Naive thymus-derived CD4-positive, alpha-beta T cell (primary cell): Measurements from ENCODE around the gene GPLD1. TPM values are rescaled to one million over a fixed set of nuclear protein-coding genes. Genes with fewer than 3 reads are reported as not detected.

Experiments
- ATAC-seq: fragments of 150-1000 bp; cut with Tn5 transposase; 2 replicates; pipeline ENCODE4 v1.10.0; 2021; ENCODE audit warnings: mild to moderate bottlenecking, moderate library complexity
- CTCF ChIA-PET: fragments of 350-600 bp; sonication (Branson Sonifier 250); formaldehyde crosslinking; loops from one replicate; lab custom pipeline; 2021; ENCODE audit warnings: antibody characterized with exemption; lab: Charles Lee
- POLR2A ChIA-PET: fragments of 350-600 bp; sonication (Branson Sonifier 250); formaldehyde crosslinking; loops from one replicate; lab custom pipeline; 2021; ENCODE audit warnings: antibody characterized with exemption, inconsistent platforms; lab: Charles Lee
- DNase-seq, 9 donors: peaks; one replicate each; pipeline versions ENCODE4 v3.0.0 to v3.0.0-alpha.2; 2020 to 2022; ENCODE audit warnings: mixed read lengths in 1 of 9
- H3K27ac ChIP-seq: one replicate; pipeline ENCODE4 v1.7.0; 2013; ENCODE audit warnings: mild to moderate bottlenecking, low read depth, low read length, moderate library complexity
- H3K27me3 ChIP-seq, 2 donors: one replicate each; pipeline ENCODE4 v1.7.0; 2013; ENCODE audit warnings: low read length in 2 of 2, mild to moderate bottlenecking in 2 of 2, moderate library complexity in 2 of 2; ENCODE audit not compliant: control insufficient read depth in 2 of 2, insufficient read depth in 2 of 2
- H3K36me3 ChIP-seq, 3 experiments: 1 replicate in 2 of 3; 2 replicates in 1 of 3; pipeline ENCODE4 v1.7.0; 2013; ENCODE audit warnings: low read length in 3 of 3, mild to moderate bottlenecking in 3 of 3, moderate library complexity in 1 of 3; ENCODE audit not compliant: insufficient read depth in 3 of 3, control insufficient read depth in 2 of 3
- H3K4me1 ChIP-seq, 2 donors: one replicate each; pipeline ENCODE4 v1.7.0; 2013; ENCODE audit warnings: low read length in 2 of 2, mild to moderate bottlenecking in 2 of 2, moderate library complexity in 1 of 2; ENCODE audit not compliant: control insufficient read depth in 2 of 2, insufficient read depth in 2 of 2
- H3K4me3 ChIP-seq: 2 replicates; pipeline ENCODE4 v1.7.0; 2013; ENCODE audit warnings: mild to moderate bottlenecking, low read length
- H3K9me3 ChIP-seq, 3 experiments: 1 replicate in 2 of 3; 2 replicates in 1 of 3; pipeline ENCODE4 v1.7.0; 2013; ENCODE audit warnings: low read length in 3 of 3; ENCODE audit not compliant: control insufficient read depth in 2 of 3
- H3K27ac Mint-ChIP-seq, 9 donors: one replicate each; pipeline ENCODE4 v1.8.0; 2020 to 2022; ENCODE audit warnings: mixed read lengths in 9 of 9, mild to moderate bottlenecking in 8 of 9, moderate library complexity in 5 of 9, inconsistent platforms in 2 of 9
- H3K27me3 Mint-ChIP-seq, 5 donors: one replicate each; pipeline ENCODE4 v1.8.0; 2021 to 2022; ENCODE audit warnings: mixed read lengths in 5 of 5, mild to moderate bottlenecking in 1 of 5
- H3K36me3 Mint-ChIP-seq, 5 donors: one replicate each; pipeline ENCODE4 v1.8.0; 2020 to 2022; ENCODE audit warnings: mixed read lengths in 5 of 5, mild to moderate bottlenecking in 3 of 5, inconsistent platforms in 1 of 5
- H3K4me1 Mint-ChIP-seq, 7 donors: one replicate each; pipeline ENCODE4 v1.8.0; 2020 to 2022; ENCODE audit warnings: mixed read lengths in 7 of 7, mild to moderate bottlenecking in 3 of 7, inconsistent platforms in 1 of 7
- H3K4me3 Mint-ChIP-seq, 10 donors: one replicate each; pipeline ENCODE4 v1.8.0; 2020 to 2022; ENCODE audit warnings: mild to moderate bottlenecking in 10 of 10, mixed read lengths in 10 of 10, moderate library complexity in 6 of 10, inconsistent platforms in 2 of 10
- H3K9me3 Mint-ChIP-seq, 11 donors: one replicate each; pipeline ENCODE4 v1.8.0; 2020 to 2022; ENCODE audit warnings: mixed read lengths in 11 of 11, mild to moderate bottlenecking in 4 of 11, inconsistent platforms in 1 of 11, moderate library complexity in 1 of 11
- intact Hi-C, 2 donors: fragments of 100-400 bp; cut with micrococcal nuclease; formaldehyde crosslinking; loops; one replicate each; pipeline ENCODE4 v1.15.1; 2023
- polyA plus RNA-seq, 2 donors: library from polyadenylated mRNA; unstranded; fragments of 300-500 nt; fragmentation: Illumina TruSeq; gene quantifications; one replicate each; pipeline ENCODE4 v1.2.3, GENCODE V29; 2021
- total RNA-seq, 6 experiments: library from RNA in 5 of 6; stranded (reverse) in 5 of 6; gene quantifications; 1 replicate in 5 of 6; 2 replicates in 1 of 6; pipeline ENCODE4 v1.2.3 and lab custom pipeline; 2021 to 2026

The GPLD1 gene
- total and polyA plus RNA-seq, 7 experiments from 2014 or later = 0.44 to 1.7 (median 0.94) TPM

- peaks cover 0 to 3% of the 10 kb centered on the region in 2 donors for H3K4me1 ChIP-seq
- H3K4me3 Mint-ChIP-seq = no peak overlapping the region
- ATAC-seq (no peak), DNase-seq (no peak)
- H3K9me3 Mint-ChIP-seq = no peaks in the 10 kb centered on the region
- H3K4me1 Mint-ChIP-seq = peaks cover 6 to 27% (median 20%) of the 10 kb centered on the region in 7 donors
- H3K27ac ChIP-seq = no peak overlapping the region
- H3K9me3 ChIP-seq = no peaks in the 10 kb centered on the region
- H3K36me3 ChIP-seq = peaks cover 6 to 53% (median 15%) of the 10 kb centered on the region in 3 experiments
- peak overlapping the region in 2 of 9 donors; percentile 25 to 33 for H3K27ac Mint-ChIP-seq
- H3K27me3 ChIP-seq = no peaks in the 10 kb centered on the region
- CTCF ChIA-PET = interaction anchor here (1.1 kb wide), 1 partner anchor 126 kb away, joined by 3 read pairs; no protein-coding TSS in a partner anchor
- peaks cover 5 to 30% (median 13%) of the 10 kb centered on the region in 5 donors for H3K36me3 Mint-ChIP-seq
- intact Hi-C loops = no loop called here
- POLR2A ChIA-PET = no interaction called here
- H3K27me3 Mint-ChIP-seq = no peaks in the 10 kb centered on the region
- H3K4me3 ChIP-seq = no peak overlapping the region
Observed at GRCh38 chr6:24408719-24409410, 80.5 kb downstream of the GPLD1 start.

GRCh38 chr6:24405262-24405661, 84.1 kb downstream of the GPLD1 start:
- Mint-ChIP-seq H3K27ac (peak overlapping the region in 1 of 9 donors; percentile 32), H3K4me1 (peaks cover 10 to 38% (median 32%) of the 10 kb centered on the region in 7 donors), H3K36me3 (peaks cover 0 to 7% (median 5%) of the 10 kb centered on the region in 5 donors), H3K27me3 (peaks cover 0 to 8% (median 5%) of the 10 kb centered on the region in 5 donors), H3K9me3 (no peaks in the 10 kb centered on the region), H3K4me3 (peak overlapping the region in 1 of 10 donors; percentile 61)
- H3K4me1 ChIP-seq = peaks cover 4 to 9% of the 10 kb centered on the region in 2 donors
- ChIA-PET POLR2A (no interaction called here), CTCF (no interaction called here)
- intact Hi-C loops = no loop called here
- no peaks in the 10 kb centered on the region for H3K27me3 ChIP-seq
- peaks cover 0 to 36% (median 6%) of the 10 kb centered on the region in 3 experiments for H3K36me3 ChIP-seq
- H3K27ac ChIP-seq = no peak overlapping the region
- no peaks in the 10 kb centered on the region for H3K9me3 ChIP-seq
- no peak for DNase-seq
- no peak overlapping the region for H3K4me3 ChIP-seq
- no peak for ATAC-seq

- Histone ChIP-seq H3K4me3 (peak overlapping the region; percentile 97), H3K4me1 (peaks cover 4 to 9% of the 10 kb centered on the region in 2 donors), H3K36me3 (peaks cover 0 to 20% (median 0%) of the 10 kb centered on the region in 3 experiments), H3K9me3 (no peaks in the 10 kb centered on the region), H3K27ac (peak overlapping the region; percentile 64), H3K27me3 (no peaks in the 10 kb centered on the region)
- intact Hi-C loops = loop anchor here (2.0 to 5.0 kb wide), 3 partner anchors 45 to 734 kb away; partner anchors contain the start of gene DCDC2 (in 2 of the 2)
- Mint-ChIP-seq H3K9me3 (no peaks in the 10 kb centered on the region), H3K27me3 (peaks cover 12 to 21% (median 18%) of the 10 kb centered on the region in 5 donors), H3K27ac (peak overlapping the region; percentile 58 to 96 (median 90)), H3K4me1 (peaks cover 10 to 36% (median 30%) of the 10 kb centered on the region in 7 donors), H3K4me3 (peak overlapping the region; percentile 92 to 99 (median 96)), H3K36me3 (peaks cover 0 to 9% (median 5%) of the 10 kb centered on the region in 5 donors)
- POLR2A ChIA-PET = no interaction called here
- ATAC-seq (no peak), DNase-seq (no peak)
- CTCF ChIA-PET = no interaction called here
Observed at GRCh38 chr6:24403501-24403824, 85.9 kb downstream of the GPLD1 start.

- Histone ChIP-seq H3K36me3 (peaks cover 0 to 17% (median 0%) of the 10 kb centered on the region in 3 experiments), H3K27me3 (no peaks in the 10 kb centered on the region), H3K9me3 (no peaks in the 10 kb centered on the region), H3K27ac (peak within 1 kb of the TSS; percentile 64), H3K4me3 (peak within 1 kb of the TSS; percentile 97), H3K4me1 (peaks cover 4 to 9% of the 10 kb centered on the region in 2 donors)
- intact Hi-C loops = loop anchor here (2.0 to 5.0 kb wide), 3 partner anchors 44 to 734 kb away; partner anchors contain the start of gene DCDC2 (in 2 of the 2)
- peak; percentile 65 to 81 (median 78) for DNase-seq
- CTCF ChIA-PET = interaction anchor here (0.6 kb wide), 1 partner anchor 65 kb away, joined by 3 read pairs; no protein-coding TSS in a partner anchor
- no peaks in the 10 kb centered on the region for H3K9me3 Mint-ChIP-seq
- peaks cover 17 to 25% (median 23%) of the 10 kb centered on the region in 5 donors for H3K27me3 Mint-ChIP-seq
- ATAC-seq = peak; percentile 96
- peak within 1 kb of the TSS; percentile 58 to 96 (median 90) for H3K27ac Mint-ChIP-seq
- peak within 1 kb of the TSS; percentile 92 to 99 (median 96) for H3K4me3 Mint-ChIP-seq
- peaks cover 10 to 35% (median 30%) of the 10 kb centered on the region in 7 donors for H3K4me1 Mint-ChIP-seq
- H3K36me3 Mint-ChIP-seq = peaks cover 0 to 9% (median 5%) of the 10 kb centered on the region in 5 donors
- POLR2A ChIA-PET = interaction anchor here (0.9 kb wide), 1 partner anchor 11 kb away, joined by 3 read pairs; no protein-coding TSS in a partner anchor
Observed at GRCh38 chr6:24402697-24403500, 86.5 kb downstream of the GPLD1 start, which contains the start of gene MRS2. Gene MRS2 (plus strand): TSS chr6:24402936. CDS start chr6:24403047, 111 bp downstream.

- ChIA-PET CTCF (no interaction called here), POLR2A (interaction anchor here (0.7 kb wide), 1 partner anchor 689 kb away, joined by 3 read pairs; no protein-coding TSS in a partner anchor)
- Histone ChIP-seq H3K4me3 (no peak overlapping the region), H3K27me3 (no peaks in the 10 kb centered on the region), H3K9me3 (peaks cover 0 to 6% (median 0%) of the 10 kb centered on the region in 3 experiments), H3K36me3 (peaks cover 0 to 10% (median 0%) of the 10 kb centered on the region in 3 experiments), H3K4me1 (peaks cover 4 to 9% of the 10 kb centered on the region in 2 donors), H3K27ac (no peak overlapping the region)
- Mint-ChIP-seq H3K4me1 (peaks cover 10 to 34% (median 30%) of the 10 kb centered on the region in 7 donors), H3K27ac (no peak overlapping the region), H3K36me3 (peaks cover 0 to 9% (median 5%) of the 10 kb centered on the region in 5 donors), H3K9me3 (peaks cover 0 to 11% (median 4%) of the 10 kb centered on the region in 11 donors), H3K4me3 (peak overlapping the region in 2 of 10 donors; percentile 25 to 34), H3K27me3 (peaks cover 30 to 38% (median 31%) of the 10 kb centered on the region in 5 donors)
- intact Hi-C loops = loop anchor here in 1 of 2 donors (5.0 kb wide), 2 partner anchors 119 to 736 kb away; no protein-coding TSS in a partner anchor
- DNase-seq (no peak), ATAC-seq (no peak)
Observed at GRCh38 chr6:24401458-24401857, 87.9 kb downstream of the GPLD1 start.
